ENCODE measurements around the gene C2CD4C. TPM values are rescaled to one million over a fixed set of nuclear protein-coding genes. Genes with fewer than 3 reads are reported as not detected.
"Not testable (repeated sequence)": the region's sequence is repeated elsewhere in the genome, so short reads cannot be mapped to it uniquely, and the experiment has no call there.

Gene C2CD4C
- total RNA-seq, 1 donor = not detected

DNA sequence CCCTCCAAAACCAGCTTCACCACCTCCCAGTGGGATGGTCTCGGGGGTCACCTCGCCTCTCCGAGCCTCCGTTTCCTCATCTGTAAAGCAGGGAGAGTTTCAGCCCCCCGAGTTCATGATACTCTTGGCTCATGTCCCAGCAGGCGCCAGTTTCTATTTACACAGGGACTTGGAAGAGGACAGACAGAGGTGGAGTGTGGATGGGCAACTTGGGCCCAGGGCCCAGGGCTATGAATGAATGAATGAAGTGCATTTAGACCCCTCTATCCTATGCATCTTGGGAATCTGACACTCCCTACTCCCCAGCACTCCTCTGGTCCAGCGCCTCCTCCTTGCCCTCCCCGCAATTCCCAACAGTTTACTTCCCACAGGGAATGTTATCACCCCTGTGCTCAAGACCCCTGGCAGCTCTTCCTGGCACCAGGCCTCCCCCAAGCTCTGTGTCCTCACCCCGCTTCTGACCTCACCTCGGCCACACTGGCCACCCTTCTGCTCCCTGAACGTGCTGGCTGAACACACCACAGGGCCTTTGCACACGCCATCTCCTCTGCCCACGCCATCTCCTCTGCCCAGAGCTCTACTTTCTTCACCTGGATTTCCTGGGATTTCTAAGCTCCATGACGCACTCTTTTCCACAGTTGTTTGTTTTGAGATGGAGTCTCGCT is 4.9 kb upstream of the C2CD4C start:
- Histone ChIP-seq H3K4me1 (ENCODE audit: insufficient read depth, low read length) (no peaks in the 10 kb centered on the region), H3K4me3 (ENCODE audit: insufficient read depth, low read length) (no peak overlapping the region), H2AFZ (ENCODE audit: low read length) (no peak overlapping the region), H3K36me3 (ENCODE audit: insufficient read depth, low read length) (no peaks in the 10 kb centered on the region), H3K27me3 (ENCODE audit: insufficient read depth, low read length) (peaks cover 21% of the 10 kb centered on the region), H3K9me3 (ENCODE audit: low read depth, low read length) (no peaks in the 10 kb centered on the region), H3K79me2 (ENCODE audit: insufficient read depth, low read length) (no peaks in the 10 kb centered on the region), H3K27ac (ENCODE audit: low read depth, low read length) (no peak overlapping the region), H3K4me2 (ENCODE audit: insufficient read depth, low read length) (no peak overlapping the region), H4K20me1 (ENCODE audit: insufficient read depth, low read length) (no peaks in the 10 kb centered on the region)
- TF ChIP-seq CTCF (IDR thresholded peaks at IDR 0.05; ENCODE audit: extremely low read depth, low read depth, low read length) = no peak
- DNase-seq (ENCODE audit: insufficient read length, low spot score, missing footprints) = peak; percentile 76

DNA sequence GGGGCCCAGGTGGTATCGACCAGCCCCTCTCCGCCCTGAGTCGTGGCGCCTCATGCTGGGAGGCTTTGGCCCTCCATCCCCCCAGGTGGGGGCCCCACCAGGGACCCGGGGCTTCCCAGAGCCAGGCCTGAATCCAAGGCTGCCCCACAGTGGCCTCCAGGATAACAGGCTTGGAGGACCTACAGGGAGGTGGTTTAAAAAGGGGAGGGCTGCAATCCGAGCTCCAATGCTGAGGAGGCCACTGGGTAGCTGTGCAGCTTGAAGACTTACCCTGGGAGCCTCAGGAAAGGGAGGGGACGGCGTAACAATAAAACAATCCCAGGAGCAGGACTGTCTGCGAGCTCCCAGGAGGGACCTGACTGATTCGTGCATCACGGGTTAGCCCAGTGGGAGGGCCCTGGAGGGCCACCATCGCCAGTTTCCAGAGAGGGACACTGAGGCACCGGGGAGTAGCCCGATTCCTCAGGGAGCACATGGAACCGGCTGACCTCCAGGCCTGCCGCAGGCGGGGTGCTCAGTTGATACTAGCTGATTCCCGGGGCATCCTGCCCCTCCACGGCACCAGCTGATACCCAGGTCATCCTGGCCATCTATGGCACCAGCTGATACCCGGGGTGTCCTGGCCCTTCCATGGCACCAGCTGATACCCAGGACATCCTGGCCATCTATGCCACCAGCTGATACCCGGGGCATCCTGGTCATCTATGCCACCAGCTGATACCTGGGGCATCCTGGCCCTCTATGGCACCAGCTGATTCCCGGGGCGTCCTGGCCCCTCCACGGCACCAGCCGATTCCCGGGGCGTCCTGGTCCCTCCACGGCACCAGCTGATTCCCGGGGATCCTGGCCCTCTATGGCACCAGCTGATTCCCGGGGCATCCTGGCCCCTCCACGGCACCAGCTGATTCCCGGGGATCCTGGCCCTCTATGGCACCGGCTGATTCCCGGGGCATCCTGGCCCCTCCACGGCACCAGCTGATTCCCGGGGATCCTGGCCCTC is 3.7 kb upstream of the C2CD4C start:
- H3K27ac ChIP-seq (ENCODE audit: low read depth, low read length) = no peak overlapping the region
- H4K20me1 ChIP-seq (ENCODE audit: insufficient read depth, low read length) = no peaks in the 10 kb centered on the region
- H2AFZ ChIP-seq (ENCODE audit: low read length) = no peak overlapping the region
- DNase-seq (ENCODE audit: insufficient read length, low spot score, missing footprints) = peak; percentile 95
- no peaks in the 10 kb centered on the region for H3K9me3 ChIP-seq (ENCODE audit: low read depth, low read length)
- H3K79me2 ChIP-seq (ENCODE audit: insufficient read depth, low read length) = no peaks in the 10 kb centered on the region
- H3K4me3 ChIP-seq (ENCODE audit: insufficient read depth, low read length) = no peak overlapping the region
- H3K36me3 ChIP-seq (ENCODE audit: insufficient read depth, low read length) = no peaks in the 10 kb centered on the region
- H3K4me2 ChIP-seq (ENCODE audit: insufficient read depth, low read length) = no peak overlapping the region
- peaks cover 32% of the 10 kb centered on the region for H3K27me3 ChIP-seq (ENCODE audit: insufficient read depth, low read length)
- no peaks in the 10 kb centered on the region for H3K4me1 ChIP-seq (ENCODE audit: insufficient read depth, low read length)
- no peak for TF ChIP-seq CTCF (IDR thresholded peaks at IDR 0.05; ENCODE audit: extremely low read depth, low read depth, low read length)

DNA sequence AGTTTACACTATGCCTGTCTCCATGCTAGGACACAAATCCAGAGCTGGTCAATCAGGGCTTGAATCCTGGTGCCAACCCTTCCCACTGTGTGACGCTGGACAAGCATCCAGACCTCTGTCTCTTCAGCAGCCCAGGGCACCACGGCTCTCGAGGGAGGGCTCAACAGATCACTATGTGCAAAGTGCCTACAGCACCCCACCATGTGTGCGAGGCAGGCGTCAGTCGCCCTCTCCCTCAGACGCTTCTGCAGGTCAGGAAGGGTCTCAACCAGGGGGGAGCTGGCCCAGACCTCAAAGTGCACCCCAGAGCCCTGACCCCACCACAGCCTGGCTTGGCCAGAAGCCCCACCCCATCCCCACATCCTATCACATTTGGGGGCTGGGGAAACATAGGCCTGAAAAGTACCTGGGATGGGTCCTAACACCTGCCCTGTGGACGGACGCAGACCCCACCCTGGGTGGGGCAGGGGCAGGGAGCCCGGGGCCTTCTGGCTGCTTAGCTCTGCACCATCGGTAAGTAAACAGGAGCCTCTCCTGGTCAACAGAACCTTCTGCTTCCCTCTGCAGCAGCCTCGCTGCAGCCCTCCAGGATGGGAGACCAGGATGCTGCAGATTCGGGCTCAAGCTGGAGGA is 2.9 kb upstream of the C2CD4C start:
- peak; percentile 81 for DNase-seq (ENCODE audit: insufficient read length, low spot score, missing footprints)
- no peaks in the 10 kb centered on the region for H3K36me3 ChIP-seq (ENCODE audit: insufficient read depth, low read length)
- H3K27ac ChIP-seq (ENCODE audit: low read depth, low read length) = no peak overlapping the region
- H3K27me3 ChIP-seq (ENCODE audit: insufficient read depth, low read length) = peaks cover 32% of the 10 kb centered on the region
- no peaks in the 10 kb centered on the region for H3K4me1 ChIP-seq (ENCODE audit: insufficient read depth, low read length)
- H3K4me3 ChIP-seq (ENCODE audit: insufficient read depth, low read length) = no peak overlapping the region
- no peak overlapping the region for H3K4me2 ChIP-seq (ENCODE audit: insufficient read depth, low read length)
- no peaks in the 10 kb centered on the region for H4K20me1 ChIP-seq (ENCODE audit: insufficient read depth, low read length)
- H3K9me3 ChIP-seq (ENCODE audit: low read depth, low read length) = no peaks in the 10 kb centered on the region
- no peak for TF ChIP-seq CTCF (IDR thresholded peaks at IDR 0.05; ENCODE audit: extremely low read depth, low read depth, low read length)
- H3K79me2 ChIP-seq (ENCODE audit: insufficient read depth, low read length) = no peaks in the 10 kb centered on the region
- H2AFZ ChIP-seq (ENCODE audit: low read length) = no peak overlapping the region

DNA sequence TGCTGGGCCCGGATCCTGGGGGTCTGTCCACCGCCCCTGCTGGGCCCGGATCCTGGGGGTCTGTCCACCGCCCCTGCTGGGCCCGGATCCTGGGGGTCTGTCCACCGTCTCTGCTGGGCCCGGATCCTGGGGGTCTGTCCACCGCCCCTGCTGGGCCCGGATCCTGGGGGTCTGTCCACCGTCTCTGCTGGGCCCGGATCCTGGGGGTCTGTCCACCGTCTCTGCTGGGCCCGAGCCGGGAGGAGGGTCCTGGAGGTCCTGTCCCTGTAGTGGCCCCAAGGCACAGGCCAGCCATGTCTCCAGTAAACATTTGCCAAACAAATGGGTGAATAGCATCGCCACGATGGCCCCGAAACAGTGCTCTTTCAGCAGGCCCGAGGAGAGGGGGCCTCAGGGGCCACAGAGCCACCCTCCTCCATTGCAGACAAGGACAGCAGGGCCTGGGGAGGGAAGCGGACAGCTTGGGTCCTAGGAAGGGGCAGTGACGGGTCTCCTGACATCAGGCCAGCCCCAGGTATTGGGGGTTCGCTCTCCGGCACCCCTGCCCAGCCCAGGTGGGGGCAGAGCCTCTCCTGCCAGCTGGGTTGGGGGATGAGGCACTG is 2.3 kb upstream of the C2CD4C start:
- not testable (repeated sequence) for H4K20me1 ChIP-seq (ENCODE audit: insufficient read depth, low read length); H2AFZ ChIP-seq (ENCODE audit: low read length); H3K4me2 ChIP-seq (ENCODE audit: insufficient read depth, low read length); H3K36me3 ChIP-seq (ENCODE audit: insufficient read depth, low read length); H3K79me2 ChIP-seq (ENCODE audit: insufficient read depth, low read length); H3K9me3 ChIP-seq (ENCODE audit: low read depth, low read length); H3K4me3 ChIP-seq (ENCODE audit: insufficient read depth, low read length); H3K27ac ChIP-seq (ENCODE audit: low read depth, low read length); H3K4me1 ChIP-seq (ENCODE audit: insufficient read depth, low read length)
- DNase-seq (ENCODE audit: insufficient read length, low spot score, missing footprints) = peak; percentile 85
- peaks cover 36% of the 10 kb centered on the region for H3K27me3 ChIP-seq (ENCODE audit: insufficient read depth, low read length)
